Tibial nerve (tissue), 4 donors: ENCODE measurements around the gene TMEM272.

Experiments
- EP300 ChIP-seq, 2 donors: sonication (generic); formaldehyde crosslinking; IDR thresholded peaks; one replicate each; pipeline ENCODE4 v1.6.1; 2017; ENCODE audit warnings: antibody characterized with exemption in 2 of 2, mild to moderate bottlenecking in 1 of 2
- POLR2A ChIP-seq, 2 donors: fragments of 450-650 bp; IDR thresholded peaks; one replicate each; pipeline ENCODE4 v1.6.1; 2017; ENCODE audit warnings: antibody characterized with exemption in 2 of 2, mild to moderate bottlenecking in 2 of 2, moderate library complexity in 2 of 2
- TF ChIP-seq, protein P1 (sequence below), 5 experiments: fragments of 200-600 bp in 3 of 5; fragments of 450-650 bp in 2 of 5; sonication (generic) in 3 of 5; IDR thresholded peaks; one replicate each; pipeline ENCODE4 v1.5.1; 2016 to 2019; ENCODE audit warnings: antibody characterized with exemption in 5 of 5, mild to moderate bottlenecking in 3 of 5, moderate library complexity in 2 of 5

DNA sequence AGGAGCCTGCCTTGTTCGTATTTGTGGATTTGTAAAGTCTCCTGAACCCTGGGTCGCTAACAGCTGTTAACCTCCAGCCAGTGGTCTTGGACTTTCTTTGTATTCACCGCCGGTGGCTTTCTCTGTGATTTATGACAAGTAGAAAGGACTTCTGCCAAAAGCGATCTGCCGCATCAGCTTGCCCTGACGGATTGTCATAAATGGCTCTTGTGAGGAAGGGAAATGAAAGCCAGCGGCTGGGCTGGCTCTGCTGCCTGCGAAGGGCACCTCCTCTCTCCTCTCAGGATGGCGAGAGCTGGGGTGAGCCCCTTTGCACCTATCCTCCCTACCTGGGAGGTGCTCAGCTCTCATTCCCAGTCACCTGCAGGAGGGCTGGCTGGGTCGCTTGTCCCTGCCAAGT is 66.6 kb downstream of the TMEM272 start:
- TF ChIP-seq POLR2A (IDR thresholded peaks at IDR 0.05) (no peak), EP300 (IDR thresholded peaks at IDR 0.05) (no peak)
- TF ChIP-seq, protein P1, sequence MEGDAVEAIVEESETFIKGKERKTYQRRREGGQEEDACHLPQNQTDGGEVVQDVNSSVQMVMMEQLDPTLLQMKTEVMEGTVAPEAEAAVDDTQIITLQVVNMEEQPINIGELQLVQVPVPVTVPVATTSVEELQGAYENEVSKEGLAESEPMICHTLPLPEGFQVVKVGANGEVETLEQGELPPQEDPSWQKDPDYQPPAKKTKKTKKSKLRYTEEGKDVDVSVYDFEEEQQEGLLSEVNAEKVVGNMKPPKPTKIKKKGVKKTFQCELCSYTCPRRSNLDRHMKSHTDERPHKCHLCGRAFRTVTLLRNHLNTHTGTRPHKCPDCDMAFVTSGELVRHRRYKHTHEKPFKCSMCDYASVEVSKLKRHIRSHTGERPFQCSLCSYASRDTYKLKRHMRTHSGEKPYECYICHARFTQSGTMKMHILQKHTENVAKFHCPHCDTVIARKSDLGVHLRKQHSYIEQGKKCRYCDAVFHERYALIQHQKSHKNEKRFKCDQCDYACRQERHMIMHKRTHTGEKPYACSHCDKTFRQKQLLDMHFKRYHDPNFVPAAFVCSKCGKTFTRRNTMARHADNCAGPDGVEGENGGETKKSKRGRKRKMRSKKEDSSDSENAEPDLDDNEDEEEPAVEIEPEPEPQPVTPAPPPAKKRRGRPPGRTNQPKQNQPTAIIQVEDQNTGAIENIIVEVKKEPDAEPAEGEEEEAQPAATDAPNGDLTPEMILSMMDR (IDR thresholded peaks at IDR 0.05) = no peak
